Liver (tissue), 3 donors: ENCODE results near the gene OPN4.

Source experiments
- EGR1 ChIP-seq, 2 donors: IDR thresholded peaks; 2 replicates each; pipeline ENCODE4 v1.6.1; 2016 to 2018; ENCODE audit warnings: antibody characterized with exemption in 2 of 2, low read depth in 2 of 2
- JUND ChIP-seq, 2 donors: IDR thresholded peaks; 2 replicates each; pipeline ENCODE4 v1.6.1; 2016; ENCODE audit warnings: antibody characterized with exemption in 2 of 2
- RXRA ChIP-seq, 2 donors: IDR thresholded peaks; 2 replicates each; pipeline ENCODE4 v1.6.1; 2017 to 2018; ENCODE audit warnings: antibody characterized with exemption in 2 of 2, mild to moderate bottlenecking in 1 of 2
- TAF1 ChIP-seq: conservative IDR thresholded peaks from 2 replicates; pipeline ENCODE4 v1.6.1; 2016; ENCODE audit warnings: antibody characterized with exemption, mild to moderate bottlenecking
- YY1 ChIP-seq: IDR thresholded peaks from 2 replicates; pipeline ENCODE4 v1.6.1; 2016; ENCODE audit warnings: antibody characterized with exemption, mild to moderate bottlenecking
- TF ChIP-seq, protein P1 (sequence below): fragments of 150-350 bp; IDR thresholded peaks from 2 replicates; pipeline ENCODE4 v1.5.1; 2017; ENCODE audit warnings: improper control_type of control experiment, low read depth, low read length; ENCODE audit not compliant: missing input control
- donor health status: healthy.
- donor health status: healthy.

DNA sequence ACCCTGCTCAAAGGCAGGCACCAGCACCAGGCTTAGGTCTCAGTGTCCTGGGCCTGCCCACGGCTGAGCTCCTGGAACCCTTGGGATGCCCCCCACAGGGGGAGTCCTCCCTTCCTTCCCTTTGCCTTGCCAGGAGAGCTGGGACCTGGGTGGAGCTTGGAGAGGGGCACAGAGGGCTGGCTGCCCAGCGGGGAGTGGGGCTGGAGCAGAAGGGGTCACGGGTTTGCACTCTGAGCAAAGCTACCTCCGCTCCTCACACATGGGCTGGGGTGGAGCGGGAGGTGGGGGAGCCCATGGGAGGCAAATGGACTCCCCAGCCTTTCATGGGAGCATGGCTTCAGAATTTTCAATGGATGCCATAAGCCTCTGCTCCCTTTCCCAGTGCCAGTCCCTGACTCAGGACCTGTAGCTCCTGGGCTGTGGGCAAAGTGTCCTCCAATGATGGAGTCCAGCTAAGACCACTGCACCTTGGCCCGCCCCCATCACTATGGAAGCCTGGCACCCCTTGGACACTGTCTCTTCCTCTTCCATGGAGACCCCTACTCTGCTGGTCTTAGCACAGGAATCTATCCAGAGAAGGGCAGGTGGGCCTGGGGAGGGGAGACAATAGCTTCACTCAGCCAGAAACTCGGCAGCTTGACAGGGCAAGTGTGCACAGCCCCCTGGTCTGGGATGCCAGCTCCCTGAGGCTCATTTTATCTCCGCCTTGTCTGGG is 53.9 kb downstream of the OPN4 start:
- TF ChIP-seq, protein P1, sequence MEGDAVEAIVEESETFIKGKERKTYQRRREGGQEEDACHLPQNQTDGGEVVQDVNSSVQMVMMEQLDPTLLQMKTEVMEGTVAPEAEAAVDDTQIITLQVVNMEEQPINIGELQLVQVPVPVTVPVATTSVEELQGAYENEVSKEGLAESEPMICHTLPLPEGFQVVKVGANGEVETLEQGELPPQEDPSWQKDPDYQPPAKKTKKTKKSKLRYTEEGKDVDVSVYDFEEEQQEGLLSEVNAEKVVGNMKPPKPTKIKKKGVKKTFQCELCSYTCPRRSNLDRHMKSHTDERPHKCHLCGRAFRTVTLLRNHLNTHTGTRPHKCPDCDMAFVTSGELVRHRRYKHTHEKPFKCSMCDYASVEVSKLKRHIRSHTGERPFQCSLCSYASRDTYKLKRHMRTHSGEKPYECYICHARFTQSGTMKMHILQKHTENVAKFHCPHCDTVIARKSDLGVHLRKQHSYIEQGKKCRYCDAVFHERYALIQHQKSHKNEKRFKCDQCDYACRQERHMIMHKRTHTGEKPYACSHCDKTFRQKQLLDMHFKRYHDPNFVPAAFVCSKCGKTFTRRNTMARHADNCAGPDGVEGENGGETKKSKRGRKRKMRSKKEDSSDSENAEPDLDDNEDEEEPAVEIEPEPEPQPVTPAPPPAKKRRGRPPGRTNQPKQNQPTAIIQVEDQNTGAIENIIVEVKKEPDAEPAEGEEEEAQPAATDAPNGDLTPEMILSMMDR = no peak
- TF ChIP-seq JUND (IDR thresholded peaks at IDR 0.05) (no peak), RXRA (IDR thresholded peaks at IDR 0.05) (no peak), TAF1 (no peak), EGR1 (IDR thresholded peaks at IDR 0.05; ENCODE audit: low read depth in 2 of 2) (no peak), YY1 (no peak)
